ENCODE measurements around the gene TPK1.

TPK1 gene

GRCh38 chr7:144835652-144836544 is at the start of gene TPK1:
Gene TPK1 (minus strand): TSS chr7:144836053. CDS start chr7:144835602, 451 bp downstream.
- DNase-seq (ENCODE audit: low read depth, low spot score): peak; percentile 71

- no peak for DNase-seq (ENCODE audit: low read depth, low spot score)
Measured at GRCh38 chr7:144885478-144885877, 49.6 kb upstream of the TPK1 start.

- DNase-seq (ENCODE audit: low read depth, low spot score): no peak
Measured at GRCh38 chr7:144884896-144885295, 49.0 kb upstream of the TPK1 start.

GRCh38 chr7:144873316-144873845 is 37.5 kb upstream of the TPK1 start:
- DNase-seq (ENCODE audit: low read depth, low spot score): no peak

GRCh38 chr7:144869082-144869481 is 33.2 kb upstream of the TPK1 start:
- no peak for DNase-seq (ENCODE audit: low read depth, low spot score)

- DNase-seq (ENCODE audit: low read depth, low spot score): no peak
Measured at GRCh38 chr7:144866189-144866588, 30.3 kb upstream of the TPK1 start.

GRCh38 chr7:144863320-144863647 is 27.4 kb upstream of the TPK1 start:
- DNase-seq (ENCODE audit: low read depth, low spot score): no peak

- no peak for DNase-seq (ENCODE audit: low read depth, low spot score)
Measured at GRCh38 chr7:144862612-144863319, 26.9 kb upstream of the TPK1 start.

- no peak for DNase-seq (ENCODE audit: low read depth, low spot score)
Measured at GRCh38 chr7:144859739-144860138, 23.9 kb upstream of the TPK1 start.

- DNase-seq (ENCODE audit: low read depth, low spot score): no peak
Measured at GRCh38 chr7:144857463-144857862, 21.6 kb upstream of the TPK1 start.

- DNase-seq (ENCODE audit: low read depth, low spot score): no peak
Measured at GRCh38 chr7:144854839-144855424, 19.1 kb upstream of the TPK1 start.

GRCh38 chr7:144853542-144853941 is 17.7 kb upstream of the TPK1 start:
- no peak for DNase-seq (ENCODE audit: low read depth, low spot score)

- no peak for DNase-seq (ENCODE audit: low read depth, low spot score)
Measured at GRCh38 chr7:144848078-144848477, 12.2 kb upstream of the TPK1 start.

GRCh38 chr7:144842377-144842851 is 6.6 kb upstream of the TPK1 start:
- DNase-seq (ENCODE audit: low read depth, low spot score): no peak

- DNase-seq (ENCODE audit: low read depth, low spot score): no peak
Measured at GRCh38 chr7:144836545-144836842, 641 bp upstream of the TPK1 start.

- DNase-seq (ENCODE audit: low read depth, low spot score): no peak
Measured at GRCh38 chr7:144835155-144835611, 670 bp downstream of the TPK1 start.

- DNase-seq (ENCODE audit: low read depth, low spot score): no peak
Measured at GRCh38 chr7:144834641-144835144, 1.2 kb downstream of the TPK1 start.

GRCh38 chr7:144830811-144831210 is 5.0 kb downstream of the TPK1 start:
- no peak for DNase-seq (ENCODE audit: low read depth, low spot score)

GRCh38 chr7:144830024-144830785 is 5.6 kb downstream of the TPK1 start:
- no peak for DNase-seq (ENCODE audit: low read depth, low spot score)

- no peak for DNase-seq (ENCODE audit: low read depth, low spot score)
Measured at GRCh38 chr7:144827621-144828020, 8.2 kb downstream of the TPK1 start.

- no peak for DNase-seq (ENCODE audit: low read depth, low spot score)
Measured at GRCh38 chr7:144826208-144826607, 9.6 kb downstream of the TPK1 start.

Measured in brain pericyte (primary cell).